GM12892 (cell line): ENCODE data around the gene SRI.

Source experiments
- POLR2AphosphoS5 ChIP-seq: IDR thresholded peaks from 2 replicates; pipeline ENCODE4 v1.6.1; 2011; ENCODE audit warnings: low read depth, low read length, control low read depth
- TAF1 ChIP-seq: IDR thresholded peaks from 2 replicates; pipeline ENCODE4 v1.6.1; 2011; ENCODE audit warnings: low read depth, mild to moderate bottlenecking, control low read depth, low read length, borderline replicate concordance

GRCh38 chr7:88259656-88260380 is 40.0 kb upstream of the SRI start:
- TF ChIP-seq POLR2AphosphoS5 (no peak), TAF1 (no peak)
